Parathyroid adenoma (tissue), 2 donors: ENCODE data around the gene SLC16A4.

Source experiments
- H2AFZ ChIP-seq: fragments of 300-600 bp; sonication (generic); one replicate; pipeline ENCODE4 v1.7.0; 2017; ENCODE audit warnings: antibody characterized with exemption, mild to moderate bottlenecking
- H3K27ac ChIP-seq: fragments of 300-600 bp; sonication (generic); one replicate; pipeline ENCODE4 v1.7.0; 2017
- H3K27me3 ChIP-seq: fragments of 300-600 bp; sonication (generic); one replicate; pipeline ENCODE4 v1.7.0; 2017; ENCODE audit warnings: low read length; ENCODE audit not compliant: control insufficient read depth, insufficient read depth
- H3K36me3 ChIP-seq: fragments of 300-600 bp; sonication (generic); one replicate; pipeline ENCODE4 v1.7.0; 2017; ENCODE audit warnings: low read length; ENCODE audit not compliant: control insufficient read depth, insufficient read depth
- H3K4me1 ChIP-seq: fragments of 300-600 bp; sonication (generic); one replicate; pipeline ENCODE4 v1.7.0; 2017; ENCODE audit warnings: control low read depth
- H3K4me2 ChIP-seq: fragments of 300-600 bp; sonication (generic); one replicate; pipeline ENCODE4 v1.7.0; 2017; ENCODE audit warnings: low read length
- H3K4me3 ChIP-seq: fragments of 300-600 bp; sonication (generic); one replicate; pipeline ENCODE4 v1.7.0; 2017; ENCODE audit warnings: low read depth, low read length
- H3K79me2 ChIP-seq: fragments of 300-600 bp; sonication (generic); one replicate; pipeline ENCODE4 v1.7.0; 2017; ENCODE audit warnings: control low read depth
- H3K9ac ChIP-seq: fragments of 300-600 bp; sonication (generic); one replicate; pipeline ENCODE4 v1.7.0; 2017; ENCODE audit warnings: mild to moderate bottlenecking
- H3K9me3 ChIP-seq: fragments of 300-600 bp; sonication (generic); one replicate; pipeline ENCODE4 v1.7.0; 2017; ENCODE audit warnings: low read length; ENCODE audit not compliant: control insufficient read depth
- CTCF ChIP-seq: fragments of 300-600 bp; sonication (generic); IDR thresholded peaks from one replicate; pipeline ENCODE4 v1.7.0; 2017; ENCODE audit warnings: antibody characterized with exemption, mild to moderate bottlenecking
- donor health status: primary hyperparathyroidism.

SLC16A4 gene

GRCh38 chr1:110350360-110350759, 40.5 kb downstream of the SLC16A4 start:
- no peak overlapping the region for H3K4me3 ChIP-seq
- H3K4me1 ChIP-seq, result no peaks in the 10 kb centered on the region

GRCh38 chr1:110348771-110349170, 42.1 kb downstream of the SLC16A4 start:
- Histone ChIP-seq H3K27me3 (no peaks in the 10 kb centered on the region), H3K27ac (no peak overlapping the region), H2AFZ (no peak overlapping the region), H3K9me3 (no peaks in the 10 kb centered on the region), H3K4me3 (no peak overlapping the region), H3K79me2 (peaks cover 10% of the 10 kb centered on the region), H3K4me1 (no peaks in the 10 kb centered on the region), H3K9ac (no peak overlapping the region), H3K36me3 (no peaks in the 10 kb centered on the region), H3K4me2 (peak overlapping the region; percentile 12)
- no peak for TF ChIP-seq CTCF

More at GRCh38 chr1:110350360-110350759, 40.5 kb downstream of the SLC16A4 start:
- no peak overlapping the region for H2AFZ ChIP-seq
- no peak overlapping the region for H3K27ac ChIP-seq
- H3K27me3 ChIP-seq, result no peaks in the 10 kb centered on the region
- TF ChIP-seq CTCF, result no peak
- peaks cover 10% of the 10 kb centered on the region for H3K79me2 ChIP-seq
- H3K9me3 ChIP-seq, result no peaks in the 10 kb centered on the region
- no peaks in the 10 kb centered on the region for H3K36me3 ChIP-seq
- no peak overlapping the region for H3K4me2 ChIP-seq
- no peak overlapping the region for H3K9ac ChIP-seq

GRCh38 chr1:110348050-110348449, 42.8 kb downstream of the SLC16A4 start:
- Histone ChIP-seq H2AFZ (no peak overlapping the region), H3K9me3 (no peaks in the 10 kb centered on the region), H3K79me2 (peaks cover 10% of the 10 kb centered on the region), H3K36me3 (no peaks in the 10 kb centered on the region), H3K27ac (no peak overlapping the region), H3K4me1 (no peaks in the 10 kb centered on the region), H3K4me3 (no peak overlapping the region), H3K9ac (no peak overlapping the region), H3K4me2 (no peak overlapping the region), H3K27me3 (no peaks in the 10 kb centered on the region)
- TF ChIP-seq CTCF, result no peak

GRCh38 chr1:110347182-110347893, 43.5 kb downstream of the SLC16A4 start:
- Histone ChIP-seq H3K9ac (no peak overlapping the region), H3K27me3 (no peaks in the 10 kb centered on the region), H3K27ac (no peak overlapping the region), H3K79me2 (peaks cover 10% of the 10 kb centered on the region), H3K4me3 (no peak overlapping the region), H3K4me1 (no peaks in the 10 kb centered on the region), H2AFZ (no peak overlapping the region), H3K9me3 (no peaks in the 10 kb centered on the region), H3K4me2 (no peak overlapping the region), H3K36me3 (no peaks in the 10 kb centered on the region)
- TF ChIP-seq CTCF, result no peak

GRCh38 chr1:110346690-110347089, 44.1 kb downstream of the SLC16A4 start:
- H3K36me3 ChIP-seq, result no peaks in the 10 kb centered on the region
- H3K9ac ChIP-seq, result no peak overlapping the region
- H2AFZ ChIP-seq, result no peak overlapping the region
- TF ChIP-seq CTCF, result no peak
- H3K27ac ChIP-seq, result no peak overlapping the region
- no peak overlapping the region for H3K4me2 ChIP-seq
- peaks cover 12% of the 10 kb centered on the region for H3K79me2 ChIP-seq
- H3K27me3 ChIP-seq, result no peaks in the 10 kb centered on the region
- no peak overlapping the region for H3K4me3 ChIP-seq
- no peaks in the 10 kb centered on the region for H3K9me3 ChIP-seq
- no peaks in the 10 kb centered on the region for H3K4me1 ChIP-seq
